ENCODE results near the gene ZNF107.
"Not testable (repeated sequence)": the region's sequence is repeated elsewhere in the genome, so short reads cannot be mapped to it uniquely, and the experiment has no call there.

Gene ZNF107

GRCh38 chr7:64643566-64643965 is 22.4 kb upstream of the ZNF107 start:
- DNase-seq (ENCODE audit: low read depth, low spot score): no peak

- DNase-seq (ENCODE audit: low read depth, low spot score): no peak
Observed at GRCh38 chr7:64651203-64651602, 14.7 kb upstream of the ZNF107 start.

GRCh38 chr7:64651632-64652165 is 14.2 kb upstream of the ZNF107 start:
- no peak for DNase-seq (ENCODE audit: low read depth, low spot score)

DNA sequence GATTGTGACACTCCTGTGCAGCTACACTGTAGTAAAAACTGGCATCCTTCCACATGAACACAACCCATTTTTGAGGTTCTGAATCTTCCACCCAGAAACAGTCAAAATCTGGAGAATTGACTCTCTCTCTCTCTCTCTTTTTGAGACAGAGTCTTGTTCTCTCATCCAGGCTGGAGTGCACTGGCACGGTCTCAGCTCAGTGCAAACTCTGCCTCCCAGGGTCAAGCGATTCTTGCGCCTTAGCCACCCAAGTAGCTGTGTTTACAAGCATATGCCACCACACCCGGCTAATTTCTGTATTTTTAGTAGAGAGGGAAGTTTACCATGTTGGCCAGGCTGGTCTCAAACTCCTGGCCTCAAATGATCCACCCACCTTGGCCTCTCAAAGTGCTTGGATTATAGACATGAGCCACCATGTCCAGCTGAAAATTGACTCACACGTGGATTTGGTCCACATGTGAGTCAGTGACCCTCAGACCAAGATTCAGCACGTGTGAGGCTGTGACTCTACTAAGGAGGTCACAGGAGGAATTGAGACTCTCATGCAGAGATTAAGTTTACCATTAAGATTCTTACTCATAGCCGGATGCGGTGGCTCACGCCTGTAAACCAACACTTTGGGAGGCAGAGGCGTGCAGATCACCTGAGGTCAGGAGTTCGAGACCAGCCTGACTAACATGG is 12.1 kb upstream of the ZNF107 start:
- DNase-seq (ENCODE audit: low read depth, low spot score): no peak

- DNase-seq (ENCODE audit: low read depth, low spot score): no peak
Observed at GRCh38 chr7:64654796-64655548, 11.0 kb upstream of the ZNF107 start.

DNA sequence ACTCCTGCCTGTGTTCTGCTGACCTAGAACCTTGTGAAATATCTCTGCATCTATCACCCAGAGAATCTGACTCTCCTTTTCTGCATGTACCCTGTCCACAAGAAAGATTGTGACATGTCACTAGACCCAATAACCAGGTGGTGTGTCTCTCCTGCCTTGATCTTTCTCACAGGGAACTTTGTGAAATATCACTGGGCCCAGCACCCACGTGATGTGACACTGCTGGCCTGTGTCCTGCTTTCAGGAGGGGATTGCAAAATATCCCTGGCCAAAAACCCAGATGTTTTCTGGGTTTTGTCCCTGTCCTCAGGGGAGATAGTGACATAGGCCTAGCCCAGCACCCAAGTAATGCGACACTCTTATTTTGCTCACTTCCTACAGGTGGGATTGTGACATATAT is 10.1 kb upstream of the ZNF107 start:
- no peak for DNase-seq (ENCODE audit: low read depth, low spot score)

GRCh38 chr7:64656489-64656888 is 9.4 kb upstream of the ZNF107 start:
- DNase-seq (ENCODE audit: low read depth, low spot score): no peak

GRCh38 chr7:64662091-64662490 is 3.8 kb upstream of the ZNF107 start:
- DNase-seq (ENCODE audit: low read depth, low spot score): not testable (repeated sequence)

- DNase-seq (ENCODE audit: low read depth, low spot score): no peak
Observed at GRCh38 chr7:64666663-64667050, 724 bp downstream of the ZNF107 start.

GRCh38 chr7:64667311-64667710 is 1.4 kb downstream of the ZNF107 start:
- no peak for DNase-seq (ENCODE audit: low read depth, low spot score)

- DNase-seq (ENCODE audit: low read depth, low spot score): no peak
Observed at GRCh38 chr7:64672414-64672813, 6.5 kb downstream of the ZNF107 start.

DNA sequence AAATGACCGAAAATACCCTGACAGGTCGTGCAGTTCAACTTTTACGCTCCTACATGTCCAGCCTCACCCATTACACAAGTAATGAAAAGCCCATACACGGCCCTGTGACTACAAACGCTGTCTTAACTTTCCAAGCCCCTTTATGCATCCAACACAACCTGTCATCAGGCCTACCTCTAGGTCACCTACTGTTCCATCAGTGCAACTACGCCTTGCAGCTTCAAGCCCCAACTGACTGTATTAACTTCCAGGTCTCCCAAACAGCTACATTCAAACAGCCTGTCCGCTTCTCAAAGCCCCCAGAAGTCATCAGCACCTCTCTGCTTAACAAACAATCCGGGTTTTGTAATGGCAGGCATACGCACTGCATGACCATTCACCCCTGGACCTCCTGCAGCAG is 19.2 kb downstream of the ZNF107 start:
- DNase-seq (ENCODE audit: low read depth, low spot score): no peak

GRCh38 chr7:64685741-64686140 is 19.8 kb downstream of the ZNF107 start:
- DNase-seq (ENCODE audit: low read depth, low spot score): no peak

GRCh38 chr7:64686493-64687184 is 20.7 kb downstream of the ZNF107 start:
- DNase-seq (ENCODE audit: low read depth, low spot score): no peak

- DNase-seq (ENCODE audit: low read depth, low spot score): no peak
Observed at GRCh38 chr7:64687249-64687648, 21.3 kb downstream of the ZNF107 start.

DNA sequence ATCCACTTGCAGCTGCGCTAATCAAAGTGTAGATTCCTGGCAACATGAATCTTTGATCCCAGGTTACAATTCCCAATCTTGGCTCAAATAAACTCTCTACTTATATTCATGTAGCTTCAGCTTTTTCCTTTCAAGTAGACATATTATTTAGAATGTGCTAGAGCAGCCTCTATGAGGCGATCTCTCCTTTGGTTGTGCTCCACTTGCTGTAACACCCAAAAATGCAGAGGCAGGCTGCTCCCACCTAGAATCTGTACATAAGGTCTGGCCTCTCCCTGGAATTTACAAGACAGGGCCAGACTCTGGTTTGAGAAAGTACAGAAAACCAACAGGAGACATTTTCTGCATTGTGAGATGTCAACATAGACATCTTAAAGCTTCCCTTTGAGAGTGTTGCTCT is 23.1 kb downstream of the ZNF107 start:
- DNase-seq (ENCODE audit: low read depth, low spot score): no peak

DNA sequence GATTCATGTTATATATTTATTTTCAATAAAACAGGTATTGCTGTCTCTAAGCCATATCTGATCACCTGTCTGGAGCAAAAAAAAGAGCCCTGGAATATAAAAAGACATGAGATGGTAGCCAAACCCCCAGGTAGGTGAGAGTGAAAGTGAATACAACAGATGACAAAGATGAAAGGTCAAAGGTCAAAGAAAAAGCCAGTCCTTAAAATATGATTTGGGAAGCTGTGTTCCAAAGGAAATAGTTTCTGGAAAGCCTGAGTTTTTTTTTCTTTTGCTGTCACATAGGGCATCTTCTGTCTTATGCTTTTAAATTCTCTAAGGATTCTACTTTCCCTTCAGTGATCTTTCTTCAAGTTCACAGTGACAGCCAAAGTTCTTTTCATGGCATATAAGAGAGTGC is 25.9 kb downstream of the ZNF107 start:
- no peak for DNase-seq (ENCODE audit: low read depth, low spot score)

DNA sequence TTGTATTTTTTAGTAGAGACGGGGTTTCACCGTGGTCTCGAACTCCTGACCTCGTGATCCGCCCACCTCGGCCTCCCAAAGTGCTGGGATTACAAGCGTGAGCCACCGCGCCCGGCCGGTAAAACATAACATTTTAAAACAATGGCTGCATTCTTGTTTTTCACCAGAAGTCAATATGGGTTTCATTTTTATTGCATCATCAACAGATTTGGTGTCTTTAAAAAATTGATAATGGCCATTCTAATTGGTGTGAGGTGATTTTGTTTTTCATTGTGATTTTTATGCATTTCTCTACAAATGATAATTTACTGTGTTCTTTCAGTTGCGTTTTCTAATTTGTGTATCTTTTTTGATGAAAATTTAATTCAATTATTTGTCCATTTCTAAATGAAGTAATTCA is 31.9 kb downstream of the ZNF107 start:
- DNase-seq (ENCODE audit: low read depth, low spot score): not testable (repeated sequence)

DNA sequence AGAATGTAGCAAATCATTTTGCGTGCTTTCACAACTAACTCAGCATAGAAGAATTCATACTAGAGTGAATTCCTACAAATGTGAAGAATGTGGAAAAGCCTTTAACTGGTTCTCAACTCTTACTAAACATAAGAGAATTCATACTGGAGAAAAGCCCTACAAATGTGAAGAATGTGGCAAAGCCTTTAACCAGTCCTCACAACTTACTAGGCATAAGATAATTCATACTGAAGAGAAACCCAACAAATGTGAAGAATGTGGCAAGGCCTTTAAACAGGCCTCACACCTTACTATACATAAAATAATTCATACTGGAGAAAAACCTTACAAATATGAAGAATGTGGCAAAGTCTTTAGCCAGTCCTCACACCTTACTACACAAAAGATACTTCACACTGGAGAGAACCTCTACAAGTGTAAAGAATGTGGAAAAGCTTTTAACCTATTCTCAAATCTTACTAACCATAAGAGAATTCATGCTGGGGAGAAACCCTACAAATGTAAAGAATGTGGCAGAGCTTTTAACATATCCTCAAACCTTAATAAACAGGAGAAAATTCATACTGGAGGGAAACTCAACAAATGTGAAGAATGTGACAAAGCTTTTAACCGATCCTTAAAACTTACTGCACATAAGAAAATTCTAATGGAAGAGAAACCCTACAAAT is 40.8 kb downstream of the ZNF107 start:
- DNase-seq (ENCODE audit: low read depth, low spot score): no peak

GRCh38 chr7:64717896-64718295 is 52.0 kb downstream of the ZNF107 start:
- DNase-seq (ENCODE audit: low read depth, low spot score): not testable (repeated sequence)

GRCh38 chr7:64729089-64729848 is 63.3 kb downstream of the ZNF107 start:
- DNase-seq (ENCODE audit: low read depth, low spot score): no peak

All from activated naive CD8-positive, alpha-beta T cell treated with anti-CD3 and anti-CD28 coated beads, Interleukin-2, amount 50 U/mL, for 16 hours (primary cell).